Activated CD4-positive, alpha-beta T cell treated with anti-CD3 and anti-CD28 coated beads, Interleukin-2, amount 10 ng/mL, durations not matched to agents 24 days and 14 days (primary cell): ENCODE results near the gene UNC119. TPM values are rescaled to one million over a fixed set of nuclear protein-coding genes. Genes with fewer than 3 reads are reported as not detected.

ENCODE experiments used
- DNase-seq: peaks from one replicate; pipeline ENCODE4 v3.0.0; 2022
- H3K27ac Mint-ChIP-seq: one replicate; pipeline ENCODE4 v1.8.0; 2022; ENCODE audit warnings: mild to moderate bottlenecking, mixed read lengths
- H3K27me3 Mint-ChIP-seq: one replicate; pipeline ENCODE4 v1.8.0; 2022; ENCODE audit warnings: mixed read lengths
- H3K36me3 Mint-ChIP-seq: one replicate; pipeline ENCODE4 v1.8.0; 2022; ENCODE audit warnings: low read depth, mild to moderate bottlenecking, mixed read lengths
- H3K4me1 Mint-ChIP-seq: one replicate; pipeline ENCODE4 v1.8.0; 2021; ENCODE audit warnings: mixed read lengths
- H3K4me3 Mint-ChIP-seq: one replicate; pipeline ENCODE4 v1.8.0; 2022; ENCODE audit warnings: mild to moderate bottlenecking, moderate library complexity, mixed read lengths
- H3K9me3 Mint-ChIP-seq: one replicate; pipeline ENCODE4 v1.8.0; 2021; ENCODE audit warnings: mixed read lengths
- intact Hi-C: fragments of 100-400 bp; cut with micrococcal nuclease; formaldehyde crosslinking; loops from one replicate; pipeline ENCODE4 v1.15.1; 2023
- total RNA-seq: library from RNA; stranded (reverse); gene quantifications from 2 replicates; pipeline ENCODE4 v1.2.3, GENCODE V29; 2022

UNC119 gene
- total RNA-seq, 1 donor from 2014 or later, result 59.8 TPM

DNA sequence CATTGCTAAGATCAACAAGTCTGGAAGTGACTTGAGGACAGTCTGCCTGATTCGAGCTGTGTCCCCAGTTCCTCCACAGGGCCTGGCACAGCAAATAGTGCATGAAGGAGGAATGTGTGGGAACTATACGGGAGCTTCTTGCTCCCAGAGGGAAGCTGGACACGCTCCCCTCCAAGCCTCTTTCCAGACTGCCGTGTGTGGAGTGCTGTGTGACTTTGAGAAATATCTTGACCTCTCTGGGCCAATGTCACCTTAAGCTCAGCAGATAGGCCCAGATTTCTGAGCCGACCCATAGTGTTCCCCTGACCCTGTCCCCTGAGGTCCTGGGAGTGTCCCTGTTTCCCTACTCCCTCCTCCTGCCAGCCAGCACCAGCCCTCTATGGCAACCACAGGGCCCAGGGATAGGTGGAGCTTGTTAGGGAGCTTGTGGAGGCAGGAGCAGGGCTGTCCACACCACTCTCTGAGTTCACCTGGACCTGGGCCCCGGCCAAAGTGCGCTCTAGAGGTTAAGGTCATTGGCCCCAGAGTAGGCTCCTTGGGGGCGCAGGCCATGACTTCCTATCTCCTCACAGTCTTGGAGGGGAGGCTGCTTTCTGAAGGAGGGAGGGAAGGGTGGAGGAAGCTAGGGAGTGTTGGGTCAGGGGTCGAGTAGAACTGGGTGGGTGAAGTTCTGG is 52.6 kb downstream of the UNC119 start:
- Mint-ChIP-seq H3K36me3 (no peaks in the 10 kb centered on the region), H3K9me3 (no peaks in the 10 kb centered on the region), H3K4me1 (peaks cover under 1% of the 10 kb centered on the region), H3K27ac (no peak overlapping the region), H3K27me3 (peaks cover 5% of the 10 kb centered on the region), H3K4me3 (no peak overlapping the region)
- intact Hi-C loops, result no loop called here
- no peak for DNase-seq

DNA sequence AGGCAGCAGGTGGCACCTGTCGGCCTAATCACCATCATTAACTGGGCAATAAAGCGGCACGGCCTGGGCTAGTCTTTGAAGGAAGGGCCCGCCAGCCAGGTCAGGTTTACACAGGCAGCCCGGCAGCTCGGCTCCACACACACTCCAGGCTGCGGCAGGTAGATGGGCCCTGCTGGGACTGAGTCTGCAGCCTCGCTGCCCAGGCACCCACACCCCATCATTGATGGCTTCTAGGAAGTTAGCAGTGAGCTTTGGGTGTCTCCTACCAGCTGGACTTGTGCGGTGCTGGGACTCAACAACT is 53.1 kb downstream of the UNC119 start:
- peaks cover 3% of the 10 kb centered on the region for H3K27me3 Mint-ChIP-seq
- H3K27ac Mint-ChIP-seq, result no peak overlapping the region
- no peaks in the 10 kb centered on the region for H3K36me3 Mint-ChIP-seq
- intact Hi-C loops, result no loop called here
- no peak for DNase-seq
- no peak overlapping the region for H3K4me3 Mint-ChIP-seq
- no peaks in the 10 kb centered on the region for H3K9me3 Mint-ChIP-seq
- peaks cover 2% of the 10 kb centered on the region for H3K4me1 Mint-ChIP-seq

DNA sequence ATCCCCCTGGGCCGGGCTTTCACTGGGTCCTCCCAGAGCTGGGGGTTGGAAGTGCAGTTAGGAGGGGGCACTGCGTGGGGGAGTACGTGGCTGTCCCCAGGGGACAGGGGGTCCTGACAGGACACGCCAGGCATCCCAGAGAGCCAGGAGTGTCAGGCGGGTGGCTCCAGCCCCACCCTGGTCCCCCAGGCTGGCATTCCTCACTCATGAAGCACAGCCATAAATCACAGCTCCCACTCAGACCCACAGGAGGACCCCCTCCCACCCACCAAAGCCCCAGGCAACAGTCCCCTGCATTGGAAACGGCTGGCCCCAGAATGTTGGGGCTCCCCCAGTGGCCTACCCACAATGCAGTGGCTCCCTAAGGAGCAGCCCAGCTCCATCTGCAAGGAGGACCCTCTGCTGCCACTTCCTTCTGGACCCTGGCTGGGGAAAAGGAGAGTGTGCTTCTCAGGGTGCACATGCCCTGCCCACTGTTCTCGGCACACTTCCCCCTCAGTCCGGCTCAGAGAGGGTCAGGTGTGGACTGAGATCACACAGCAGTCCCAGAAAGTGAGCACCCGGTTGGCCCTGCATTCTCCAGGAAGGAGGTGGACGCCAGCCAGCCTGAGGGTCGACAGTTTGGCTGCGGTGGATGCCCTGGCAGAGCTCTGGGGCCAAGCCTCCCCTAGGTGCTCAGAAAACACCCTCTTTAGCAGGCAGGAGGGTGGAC is 53.6 kb downstream of the UNC119 start:
- Mint-ChIP-seq H3K9me3 (no peaks in the 10 kb centered on the region), H3K4me3 (no peak overlapping the region), H3K4me1 (peaks cover 2% of the 10 kb centered on the region), H3K27me3 (no peaks in the 10 kb centered on the region), H3K27ac (no peak overlapping the region), H3K36me3 (no peaks in the 10 kb centered on the region)
- no peak for DNase-seq
- intact Hi-C loops, result no loop called here

DNA sequence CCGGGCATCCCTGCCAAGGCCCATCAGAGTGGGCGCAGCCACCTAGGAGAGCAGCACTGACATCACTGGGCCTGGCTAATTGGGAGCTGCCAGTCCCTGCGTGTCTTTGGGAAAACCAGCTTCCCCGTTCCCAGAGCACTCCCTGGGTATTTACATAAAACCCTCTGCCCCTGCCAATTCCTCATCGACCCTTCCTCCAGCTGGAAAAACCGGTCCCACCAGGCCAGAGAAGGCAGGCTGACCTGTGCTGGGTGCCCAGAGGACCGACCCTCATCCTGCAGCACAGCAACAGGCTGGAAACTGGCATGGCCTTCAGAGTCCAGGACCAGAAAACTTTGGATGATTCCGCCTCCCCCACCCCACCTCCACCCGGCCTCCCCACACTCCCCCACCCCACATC is 54.5 kb downstream of the UNC119 start:
- Mint-ChIP-seq H3K36me3 (no peaks in the 10 kb centered on the region), H3K4me3 (no peak overlapping the region), H3K9me3 (no peaks in the 10 kb centered on the region), H3K27ac (no peak overlapping the region), H3K27me3 (peaks cover 2% of the 10 kb centered on the region), H3K4me1 (peaks cover 2% of the 10 kb centered on the region)
- DNase-seq, result no peak
- intact Hi-C loops, result no loop called here

Other genes with a start within 250 kb of the UNC119 start
- 64.6 and 69.0 TPM in 2 replicates for gene TMEM97, start 233.4 kb downstream of the UNC119 start, total RNA-seq
- 21.1 and 24.7 TPM in 2 replicates for gene IFT20, start 217.2 kb downstream of the UNC119 start, total RNA-seq
- gene TNFAIP1, start 216.9 kb downstream of the UNC119 start, total RNA-seq, result 30.8 and 32.7 TPM in 2 replicates
- 112 and 115 TPM in 2 replicates for gene POLDIP2, start 195.1 kb downstream of the UNC119 start, total RNA-seq
- gene SEBOX, start 187.4 kb downstream of the UNC119 start, total RNA-seq, result not detected in 2 replicates
- gene VTN, start 182.3 kb downstream of the UNC119 start, total RNA-seq, result 0.23 and 0.24 TPM in 2 replicates
- gene SARM1, start 180.9 kb downstream of the UNC119 start, total RNA-seq, result 36.4 and 37.7 TPM in 2 replicates
- 7.0 and 7.9 TPM in 2 replicates for gene SLC46A1, start 146.4 kb downstream of the UNC119 start, total RNA-seq
- not detected in 2 replicates for gene SLC13A2, start 79.0 kb downstream of the UNC119 start, total RNA-seq
- not detected in 2 replicates for gene FOXN1, start 46.3 kb downstream of the UNC119 start, total RNA-seq
- 65.8 and 70.9 TPM in 2 replicates for gene PIGS, start 18.9 kb upstream of the UNC119 start, total RNA-seq
- 70.2 and 72.9 TPM in 2 replicates for gene ALDOC, start 24.3 kb upstream of the UNC119 start, total RNA-seq
- 89.6 and 91.3 TPM in 2 replicates for gene SPAG5, start 46.4 kb upstream of the UNC119 start, total RNA-seq
- gene RSKR, start 61.6 kb upstream of the UNC119 start, total RNA-seq, result 40.8 and 43.8 TPM in 2 replicates
- 220 and 225 TPM in 2 replicates for gene BLTP2, start 92.5 kb upstream of the UNC119 start, total RNA-seq
- gene SDF2, start 109.3 kb upstream of the UNC119 start, total RNA-seq, result 43.8 and 46.2 TPM in 2 replicates
- 100 and 108 TPM in 2 replicates for gene SUPT6H, start 109.6 kb upstream of the UNC119 start, total RNA-seq
- gene PROCA1, start 159.3 kb upstream of the UNC119 start, total RNA-seq, result 6.0 TPM in 2 replicates
- 19.2 and 20.6 TPM in 2 replicates for gene RAB34, start 165.2 kb upstream of the UNC119 start, total RNA-seq
- gene RPL23A, start 167.4 kb upstream of the UNC119 start, total RNA-seq, result 1,588 and 1,610 TPM in 2 replicates
- gene TLCD1, start 173.6 kb upstream of the UNC119 start, total RNA-seq, result 12.5 and 16.8 TPM in 2 replicates
- gene NEK8, start 176.2 kb upstream of the UNC119 start, total RNA-seq, result 5.5 and 6.1 TPM in 2 replicates
- 155 and 168 TPM in 2 replicates for gene TRAF4, start 191.4 kb upstream of the UNC119 start, total RNA-seq